22Rv1 (cell line): Measurements from ENCODE around the gene RRAGB.

Source experiments
- H3K27ac ChIP-seq: fragments of 450-650 bp; 2 replicates; pipeline ENCODE4 v1.5.1; 2017
- ZFX ChIP-seq: fragments of 450-650 bp; IDR thresholded peaks from 2 replicates; pipeline ENCODE4 v1.6.1; 2017; ENCODE audit warnings: antibody characterized with exemption, borderline replicate concordance
- TF ChIP-seq, protein P1 (sequence below): fragments of 450-650 bp; IDR thresholded peaks from 2 replicates; pipeline ENCODE4 v1.5.1; 2017; ENCODE audit warnings: mild to moderate bottlenecking

Gene RRAGB

GRCh38 chrX:55777596-55777995 lies 60.0 kb downstream of the RRAGB start:
- no peak overlapping the region for H3K27ac ChIP-seq
- TF ChIP-seq ZFX, result no peak
- TF ChIP-seq, protein P1, sequence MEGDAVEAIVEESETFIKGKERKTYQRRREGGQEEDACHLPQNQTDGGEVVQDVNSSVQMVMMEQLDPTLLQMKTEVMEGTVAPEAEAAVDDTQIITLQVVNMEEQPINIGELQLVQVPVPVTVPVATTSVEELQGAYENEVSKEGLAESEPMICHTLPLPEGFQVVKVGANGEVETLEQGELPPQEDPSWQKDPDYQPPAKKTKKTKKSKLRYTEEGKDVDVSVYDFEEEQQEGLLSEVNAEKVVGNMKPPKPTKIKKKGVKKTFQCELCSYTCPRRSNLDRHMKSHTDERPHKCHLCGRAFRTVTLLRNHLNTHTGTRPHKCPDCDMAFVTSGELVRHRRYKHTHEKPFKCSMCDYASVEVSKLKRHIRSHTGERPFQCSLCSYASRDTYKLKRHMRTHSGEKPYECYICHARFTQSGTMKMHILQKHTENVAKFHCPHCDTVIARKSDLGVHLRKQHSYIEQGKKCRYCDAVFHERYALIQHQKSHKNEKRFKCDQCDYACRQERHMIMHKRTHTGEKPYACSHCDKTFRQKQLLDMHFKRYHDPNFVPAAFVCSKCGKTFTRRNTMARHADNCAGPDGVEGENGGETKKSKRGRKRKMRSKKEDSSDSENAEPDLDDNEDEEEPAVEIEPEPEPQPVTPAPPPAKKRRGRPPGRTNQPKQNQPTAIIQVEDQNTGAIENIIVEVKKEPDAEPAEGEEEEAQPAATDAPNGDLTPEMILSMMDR, result no peak

DNA sequence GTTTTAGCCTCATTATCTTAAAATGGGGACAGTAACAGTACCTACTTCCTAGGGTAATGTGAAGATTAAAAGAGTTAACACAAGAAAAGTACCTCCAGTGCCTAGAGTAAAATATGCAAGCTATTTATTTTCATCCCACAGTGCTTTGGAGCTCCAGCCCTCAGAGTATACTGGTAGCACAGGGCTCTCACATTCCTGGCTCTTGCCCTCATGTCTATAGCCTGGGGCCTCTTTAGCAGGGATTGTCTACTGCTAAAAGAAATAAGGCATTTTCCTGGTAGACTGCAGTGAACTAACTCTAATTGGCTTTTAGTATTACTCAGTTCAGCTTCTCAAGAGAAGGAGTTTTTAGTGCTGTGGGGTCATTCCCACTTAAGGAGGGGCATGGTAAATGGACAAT lies 60.8 kb downstream of the RRAGB start:
- TF ChIP-seq ZFX, result no peak
- TF ChIP-seq, protein P1, result no peak
- no peak overlapping the region for H3K27ac ChIP-seq

- TF ChIP-seq ZFX, result no peak
- TF ChIP-seq, protein P1, result no peak
- H3K27ac ChIP-seq, result no peak overlapping the region
Measured at GRCh38 chrX:55783723-55784122, 66.2 kb downstream of the RRAGB start.

DNA sequence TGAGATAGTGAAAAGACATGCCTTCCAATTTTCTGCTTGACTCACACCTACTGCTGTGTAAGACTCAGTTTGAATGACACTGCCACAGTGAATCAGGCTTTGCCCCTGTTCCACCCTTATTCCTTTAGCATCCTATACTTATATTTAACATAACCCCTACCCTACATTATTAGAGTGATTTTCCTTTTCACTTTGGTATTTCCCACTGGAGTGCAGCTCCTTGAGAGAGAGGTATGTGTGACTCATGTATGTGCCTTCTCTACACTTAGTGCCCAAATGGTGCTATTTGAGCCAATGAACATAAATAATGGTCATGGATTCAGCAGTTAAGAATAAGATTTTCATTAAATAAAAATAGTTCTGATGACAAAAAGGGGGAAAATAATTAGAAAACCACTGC lies 69.5 kb downstream of the RRAGB start:
- TF ChIP-seq ZFX, result no peak
- TF ChIP-seq, protein P1, result no peak
- H3K27ac ChIP-seq, result no peak overlapping the region

- TF ChIP-seq, protein P1, result no peak
- no peak for TF ChIP-seq ZFX
- no peak overlapping the region for H3K27ac ChIP-seq
Measured at GRCh38 chrX:55787727-55788126, 70.2 kb downstream of the RRAGB start.

GRCh38 chrX:55794405-55794804 lies 76.9 kb downstream of the RRAGB start:
- no peak overlapping the region for H3K27ac ChIP-seq
- TF ChIP-seq, protein P1, result no peak
- TF ChIP-seq ZFX, result no peak

DNA sequence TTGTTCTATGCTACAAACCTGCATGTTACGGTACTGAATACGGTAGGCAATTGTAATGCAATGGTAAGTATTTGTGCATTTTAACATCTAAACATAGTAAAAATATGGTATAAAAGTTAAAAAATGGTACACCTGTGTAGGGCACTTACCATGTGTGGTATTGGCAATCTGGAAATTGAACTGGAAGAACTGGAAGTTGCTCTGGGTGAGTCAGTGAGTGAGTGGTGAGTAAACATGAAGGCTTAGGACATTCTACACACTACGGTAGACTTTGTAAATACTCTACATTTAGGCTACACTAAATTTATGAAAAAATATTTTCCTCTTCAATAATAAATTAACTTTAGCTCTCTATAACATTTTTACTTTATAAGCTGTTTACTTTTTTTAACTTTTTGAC lies 78.9 kb downstream of the RRAGB start:
- H3K27ac ChIP-seq, result no peak overlapping the region
- TF ChIP-seq ZFX, result no peak
- TF ChIP-seq, protein P1, result no peak
